Stomach smooth muscle (tissue), 2 donors: Measurements from ENCODE around the gene EBF4.

ENCODE experiments used
- H3K27ac ChIP-seq: one replicate; pipeline ENCODE4 v1.7.0; 2013; ENCODE audit warnings: mild to moderate bottlenecking, low read length, inconsistent platforms
- H3K27me3 ChIP-seq, 2 donors: one replicate each; pipeline ENCODE4 v1.7.0; 2013; ENCODE audit warnings: low read length in 2 of 2; ENCODE audit not compliant: insufficient read depth in 2 of 2, control insufficient read depth in 1 of 2
- H3K36me3 ChIP-seq, 2 donors: one replicate each; pipeline ENCODE4 v1.7.0; 2013; ENCODE audit warnings: low read length in 2 of 2; ENCODE audit not compliant: control insufficient read depth in 2 of 2, insufficient read depth in 2 of 2
- H3K4me1 ChIP-seq: one replicate; pipeline ENCODE4 v1.7.0; 2013; ENCODE audit warnings: low read length; ENCODE audit not compliant: control insufficient read depth, insufficient read depth
- H3K4me3 ChIP-seq, 2 donors: one replicate each; pipeline ENCODE4 v1.7.0; 2013; ENCODE audit warnings: low read length in 2 of 2
- H3K9ac ChIP-seq, 2 donors: one replicate each; pipeline ENCODE4 v1.7.0; 2013; ENCODE audit warnings: low read length in 2 of 2, mild to moderate bottlenecking in 1 of 2
- H3K9me3 ChIP-seq, 2 donors: one replicate each; pipeline ENCODE4 v1.7.0; 2013; ENCODE audit warnings: low read length in 2 of 2; ENCODE audit not compliant: control insufficient read depth in 2 of 2
- donor health status: healthy.
- donor health status: Pancreatic carcinoma.

Gene EBF4

GRCh38 chr20:2751878-2752566 is 59.4 kb downstream of the EBF4 start:
- Histone ChIP-seq H3K27me3 (peaks cover 5 to 24% of the 10 kb centered on the region in 2 donors), H3K4me3 (peak overlapping the region; percentile 53 to 65), H3K4me1 (peaks cover 26% of the 10 kb centered on the region), H3K9me3 (no peaks in the 10 kb centered on the region), H3K9ac (no peak overlapping the region), H3K27ac (no peak overlapping the region), H3K36me3 (no peaks in the 10 kb centered on the region)

GRCh38 chr20:2752567-2753460 is 60.2 kb downstream of the EBF4 start:
- Histone ChIP-seq H3K27ac (no peak overlapping the region), H3K27me3 (peaks cover 8 to 24% of the 10 kb centered on the region in 2 donors), H3K9me3 (no peaks in the 10 kb centered on the region), H3K4me3 (peak overlapping the region; percentile 53 to 65), H3K4me1 (peaks cover 26% of the 10 kb centered on the region), H3K9ac (peak overlapping the region in 1 of 2 donors; percentile 27), H3K36me3 (no peaks in the 10 kb centered on the region)

- Histone ChIP-seq H3K27me3 (peaks cover 8 to 27% of the 10 kb centered on the region in 2 donors), H3K27ac (no peak overlapping the region), H3K9ac (no peak overlapping the region), H3K9me3 (no peaks in the 10 kb centered on the region), H3K4me3 (no peak overlapping the region), H3K4me1 (peaks cover 26% of the 10 kb centered on the region), H3K36me3 (no peaks in the 10 kb centered on the region)
Measured at GRCh38 chr20:2753461-2754040, 61.0 kb downstream of the EBF4 start.

GRCh38 chr20:2754424-2754823 is 61.8 kb downstream of the EBF4 start:
- no peaks in the 10 kb centered on the region for H3K9me3 ChIP-seq
- no peak overlapping the region for H3K9ac ChIP-seq
- no peaks in the 10 kb centered on the region for H3K36me3 ChIP-seq
- H3K4me1 ChIP-seq = peaks cover 26% of the 10 kb centered on the region
- no peak overlapping the region for H3K27ac ChIP-seq
- H3K27me3 ChIP-seq = peaks cover 8 to 33% of the 10 kb centered on the region in 2 donors
- H3K4me3 ChIP-seq = no peak overlapping the region

GRCh38 chr20:2755451-2756055 is 63.0 kb downstream of the EBF4 start:
- peaks cover 26% of the 10 kb centered on the region for H3K4me1 ChIP-seq
- peaks cover 8 to 34% of the 10 kb centered on the region in 2 donors for H3K27me3 ChIP-seq
- no peak overlapping the region for H3K9ac ChIP-seq
- no peak overlapping the region for H3K27ac ChIP-seq
- no peaks in the 10 kb centered on the region for H3K9me3 ChIP-seq
- no peak overlapping the region for H3K4me3 ChIP-seq
- no peaks in the 10 kb centered on the region for H3K36me3 ChIP-seq

- Histone ChIP-seq H3K4me3 (no peak overlapping the region), H3K9ac (no peak overlapping the region), H3K9me3 (no peaks in the 10 kb centered on the region), H3K27ac (no peak overlapping the region), H3K36me3 (no peaks in the 10 kb centered on the region), H3K4me1 (peaks cover 22% of the 10 kb centered on the region), H3K27me3 (peaks cover 12 to 34% of the 10 kb centered on the region in 2 donors)
Measured at GRCh38 chr20:2756056-2756611, 63.6 kb downstream of the EBF4 start.

GRCh38 chr20:2757001-2757400 is 64.4 kb downstream of the EBF4 start:
- Histone ChIP-seq H3K36me3 (no peaks in the 10 kb centered on the region), H3K9me3 (no peaks in the 10 kb centered on the region), H3K9ac (no peak overlapping the region), H3K27ac (no peak overlapping the region), H3K4me3 (no peak overlapping the region), H3K27me3 (peaks cover 13 to 33% of the 10 kb centered on the region in 2 donors), H3K4me1 (peaks cover 13% of the 10 kb centered on the region)

- Histone ChIP-seq H3K36me3 (no peaks in the 10 kb centered on the region), H3K9me3 (no peaks in the 10 kb centered on the region), H3K4me3 (no peak overlapping the region), H3K4me1 (peaks cover 3% of the 10 kb centered on the region), H3K9ac (no peak overlapping the region), H3K27me3 (peaks cover 11 to 24% of the 10 kb centered on the region in 2 donors), H3K27ac (no peak overlapping the region)
Measured at GRCh38 chr20:2757969-2758368, 65.4 kb downstream of the EBF4 start.

- H3K36me3 ChIP-seq = no peaks in the 10 kb centered on the region
- no peaks in the 10 kb centered on the region for H3K4me1 ChIP-seq
- H3K4me3 ChIP-seq = no peak overlapping the region
- H3K9me3 ChIP-seq = no peaks in the 10 kb centered on the region
- peaks cover 17 to 29% of the 10 kb centered on the region in 2 donors for H3K27me3 ChIP-seq
- no peak overlapping the region for H3K27ac ChIP-seq
- no peak overlapping the region for H3K9ac ChIP-seq
Measured at GRCh38 chr20:2759143-2759542, 66.6 kb downstream of the EBF4 start.

- Histone ChIP-seq H3K4me3 (no peak overlapping the region), H3K27me3 (peaks cover 19 to 27% of the 10 kb centered on the region in 2 donors), H3K9ac (no peak overlapping the region), H3K27ac (no peak overlapping the region), H3K4me1 (no peaks in the 10 kb centered on the region), H3K9me3 (no peaks in the 10 kb centered on the region), H3K36me3 (no peaks in the 10 kb centered on the region)
Measured at GRCh38 chr20:2759603-2760296, 67.2 kb downstream of the EBF4 start.
